ENCODE measurements around the gene PSMB4. TPM values are rescaled to one million over a fixed set of nuclear protein-coding genes. Genes with fewer than 3 reads are reported as not detected.

The PSMB4 gene
- polyA plus RNA-seq, 1 donor (not counting 4 experiments of a cell fraction or from before 2014, with no cell fraction given), result 340 TPM

GRCh38 chr1:151352021-151352718 lies 47.2 kb upstream of the PSMB4 start:
- Histone ChIP-seq H3K4me1 (ENCODE audit: control insufficient read depth, extremely low read depth, insufficient read depth, low read length) (no peaks in the 10 kb centered on the region), H3K9ac (ENCODE audit: control insufficient read depth, extremely low read depth, insufficient read depth, low read length) (no peak overlapping the region), H4K20me1 (ENCODE audit: control insufficient read depth, extremely low read depth, insufficient read depth, low read length) (no peaks in the 10 kb centered on the region), H3K36me3 (ENCODE audit: control insufficient read depth in 2 of 2, extremely low read depth in 1 of 2, insufficient read depth in 2 of 2, low read length in 2 of 2) (no peaks in the 10 kb centered on the region), H2AFZ (ENCODE audit: control insufficient read depth, low read length) (no peak overlapping the region), H3K4me3 (ENCODE audit: control insufficient read depth in 2 of 3, extremely low read depth in 1 of 3, insufficient read depth in 2 of 3, low read depth in 1 of 3, low read length in 3 of 3) (no peak overlapping the region), H3K27me3 (ENCODE audit: control insufficient read depth, extremely low read depth, insufficient read depth, low read length) (no peaks in the 10 kb centered on the region), H3K27ac (ENCODE audit: control insufficient read depth, insufficient read depth, low read length) (no peak overlapping the region), H3K79me2 (ENCODE audit: control insufficient read depth, insufficient read depth, low read length) (no peaks in the 10 kb centered on the region), H3K9me1 (ENCODE audit: control insufficient read depth, extremely low read depth, insufficient read depth, low read length) (no peaks in the 10 kb centered on the region), H3K9me3 (ENCODE audit: control insufficient read depth, low read depth, low read length) (no peaks in the 10 kb centered on the region), H3K4me2 (ENCODE audit: control insufficient read depth, extremely low read depth, insufficient read depth, low read depth, low read length) (no peak overlapping the region)
- DNase-seq (ENCODE audit: low read depth, low spot score) (no peak), FAIRE-seq (no peak)
- dilution Hi-C loops (cut with MboI; ENCODE audit: extremely low pct_ligation_motif_present, low sequenced_read_pairs), result no loop called here
- TF ChIP-seq CTCF (optimal IDR thresholded peaks at IDR 0.05 in 1 of 3, IDR thresholded peaks at IDR 0.05 in 1 of 3, conservative IDR thresholded peaks at IDR 0.05 in 1 of 3; ENCODE audit: extremely low read depth in 1 of 3, insufficient read depth in 2 of 3, low read length in 3 of 3) (no peak), EZH2 (IDR thresholded peaks at IDR 0.05; ENCODE audit: low read length) (no peak)

- Histone ChIP-seq H2AFZ (ENCODE audit: control insufficient read depth, low read length) (no peak overlapping the region), H3K79me2 (ENCODE audit: control insufficient read depth, insufficient read depth, low read length) (no peaks in the 10 kb centered on the region), H3K4me3 (ENCODE audit: control insufficient read depth in 2 of 3, extremely low read depth in 1 of 3, insufficient read depth in 2 of 3, low read depth in 1 of 3, low read length in 3 of 3) (no peak overlapping the region), H3K9me1 (ENCODE audit: control insufficient read depth, extremely low read depth, insufficient read depth, low read length) (no peaks in the 10 kb centered on the region), H3K4me2 (ENCODE audit: control insufficient read depth, extremely low read depth, insufficient read depth, low read depth, low read length) (no peak overlapping the region), H3K27me3 (ENCODE audit: control insufficient read depth, extremely low read depth, insufficient read depth, low read length) (no peaks in the 10 kb centered on the region), H3K4me1 (ENCODE audit: control insufficient read depth, extremely low read depth, insufficient read depth, low read length) (no peaks in the 10 kb centered on the region), H3K36me3 (ENCODE audit: control insufficient read depth in 2 of 2, extremely low read depth in 1 of 2, insufficient read depth in 2 of 2, low read length in 2 of 2) (no peaks in the 10 kb centered on the region), H4K20me1 (ENCODE audit: control insufficient read depth, extremely low read depth, insufficient read depth, low read length) (no peaks in the 10 kb centered on the region), H3K9ac (ENCODE audit: control insufficient read depth, extremely low read depth, insufficient read depth, low read length) (no peak overlapping the region), H3K9me3 (ENCODE audit: control insufficient read depth, low read depth, low read length) (no peaks in the 10 kb centered on the region), H3K27ac (ENCODE audit: control insufficient read depth, insufficient read depth, low read length) (no peak overlapping the region)
- dilution Hi-C loops (cut with MboI; ENCODE audit: extremely low pct_ligation_motif_present, low sequenced_read_pairs), result no loop called here
- FAIRE-seq (no peak), DNase-seq (ENCODE audit: low read depth, low spot score) (no peak)
- TF ChIP-seq CTCF (optimal IDR thresholded peaks at IDR 0.05 in 1 of 3, IDR thresholded peaks at IDR 0.05 in 1 of 3, conservative IDR thresholded peaks at IDR 0.05 in 1 of 3; ENCODE audit: extremely low read depth in 1 of 3, insufficient read depth in 2 of 3, low read length in 3 of 3) (no peak), EZH2 (IDR thresholded peaks at IDR 0.05; ENCODE audit: low read length) (no peak)
Observed at GRCh38 chr1:151356696-151357095, 42.7 kb upstream of the PSMB4 start.

Measured in keratinocyte (primary cell).